ENCODE results near the gene DOCK2. TPM values are rescaled to one million over a fixed set of nuclear protein-coding genes. Genes with fewer than 3 reads are reported as not detected.
"Not testable (repeated sequence)": the region's sequence is repeated elsewhere in the genome, so short reads cannot be mapped to it uniquely, and the experiment has no call there.

Gene DOCK2
- total and polyA plus RNA-seq, 4 donors: 5.0 to 30.4 (median 7.4) TPM

GRCh38 chr5:169742771-169743296, 105.8 kb downstream of the DOCK2 start:
- no peaks in the 10 kb centered on the region for H3K36me3 ChIP-seq (ENCODE audit: control insufficient read depth, insufficient read depth, low read length)
- DNase-seq (ENCODE audit: low read depth in 4 of 6, low spot score in 6 of 6): peak in 2 of 6 donors; percentile 55 to 71
- H3K27ac ChIP-seq (ENCODE audit: low read depth, low read length): no peak overlapping the region
- H3K27me3 ChIP-seq (ENCODE audit: control insufficient read depth, insufficient read depth, low read length): no peaks in the 10 kb centered on the region
- 71% methylated on average over 7 of the region's 7 CpGs for WGBS (ENCODE audit: insufficient coverage)
- H3K9me3 ChIP-seq (ENCODE audit: control insufficient read depth, insufficient read depth, low read length): no peaks in the 10 kb centered on the region
- H3K4me3 ChIP-seq (ENCODE audit: low read depth, low read length): no peak overlapping the region
- peaks cover 3% of the 10 kb centered on the region for H3K4me1 ChIP-seq (ENCODE audit: control insufficient read depth, insufficient read depth, low read length)

GRCh38 chr5:169744336-169744735, 107.3 kb downstream of the DOCK2 start:
- WGBS (ENCODE audit: insufficient coverage): no CpG with 5 or more reads among the region's 1 CpG

GRCh38 chr5:169745441-169746146, 108.5 kb downstream of the DOCK2 start:
- Histone ChIP-seq H3K36me3 (ENCODE audit: control insufficient read depth, insufficient read depth, low read length) (no peaks in the 10 kb centered on the region), H3K9me3 (ENCODE audit: control insufficient read depth, insufficient read depth, low read length) (no peaks in the 10 kb centered on the region), H3K27ac (ENCODE audit: low read depth, low read length) (no peak overlapping the region), H3K4me3 (ENCODE audit: low read depth, low read length) (no peak overlapping the region), H3K27me3 (ENCODE audit: control insufficient read depth, insufficient read depth, low read length) (no peaks in the 10 kb centered on the region), H3K4me1 (ENCODE audit: control insufficient read depth, insufficient read depth, low read length) (peaks cover 3% of the 10 kb centered on the region)
- no peak for DNase-seq (ENCODE audit: low read depth in 4 of 6, low spot score in 6 of 6)
- 79% methylated on average over 4 of the region's 6 CpGs for WGBS (ENCODE audit: insufficient coverage)

More at GRCh38 chr5:169744336-169744735, 107.3 kb downstream of the DOCK2 start:
- Histone ChIP-seq H3K9me3 (ENCODE audit: control insufficient read depth, insufficient read depth, low read length) (no peaks in the 10 kb centered on the region), H3K27me3 (ENCODE audit: control insufficient read depth, insufficient read depth, low read length) (no peaks in the 10 kb centered on the region), H3K36me3 (ENCODE audit: control insufficient read depth, insufficient read depth, low read length) (no peaks in the 10 kb centered on the region), H3K4me1 (ENCODE audit: control insufficient read depth, insufficient read depth, low read length) (peaks cover 3% of the 10 kb centered on the region), H3K4me3 (ENCODE audit: low read depth, low read length) (no peak overlapping the region), H3K27ac (ENCODE audit: low read depth, low read length) (no peak overlapping the region)
- DNase-seq (ENCODE audit: low read depth in 4 of 6, low spot score in 6 of 6): no peak

- H3K9me3 ChIP-seq (ENCODE audit: control insufficient read depth, insufficient read depth, low read length): no peaks in the 10 kb centered on the region
- DNase-seq (ENCODE audit: low read depth in 4 of 6, low spot score in 6 of 6): no peak
- peaks cover 3% of the 10 kb centered on the region for H3K4me1 ChIP-seq (ENCODE audit: control insufficient read depth, insufficient read depth, low read length)
- no peaks in the 10 kb centered on the region for H3K27me3 ChIP-seq (ENCODE audit: control insufficient read depth, insufficient read depth, low read length)
- H3K27ac ChIP-seq (ENCODE audit: low read depth, low read length): no peak overlapping the region
- no peaks in the 10 kb centered on the region for H3K36me3 ChIP-seq (ENCODE audit: control insufficient read depth, insufficient read depth, low read length)
- no peak overlapping the region for H3K4me3 ChIP-seq (ENCODE audit: low read depth, low read length)
- 68% methylated on average over 5 of the region's 5 CpGs for WGBS (ENCODE audit: insufficient coverage)
Observed at GRCh38 chr5:169746147-169746694, 109.1 kb downstream of the DOCK2 start.

GRCh38 chr5:169748174-169748573, 111.1 kb downstream of the DOCK2 start:
- H3K27ac ChIP-seq (ENCODE audit: low read depth, low read length): no peak overlapping the region
- no peaks in the 10 kb centered on the region for H3K36me3 ChIP-seq (ENCODE audit: control insufficient read depth, insufficient read depth, low read length)
- H3K4me1 ChIP-seq (ENCODE audit: control insufficient read depth, insufficient read depth, low read length): no peaks in the 10 kb centered on the region
- no peak overlapping the region for H3K4me3 ChIP-seq (ENCODE audit: low read depth, low read length)
- no peaks in the 10 kb centered on the region for H3K27me3 ChIP-seq (ENCODE audit: control insufficient read depth, insufficient read depth, low read length)
- no peaks in the 10 kb centered on the region for H3K9me3 ChIP-seq (ENCODE audit: control insufficient read depth, insufficient read depth, low read length)
- 77% methylated on average over 1 of the region's 3 CpGs for WGBS (ENCODE audit: insufficient coverage)
- no peak for DNase-seq (ENCODE audit: low read depth in 4 of 6, low spot score in 6 of 6)

- no CpG with 5 or more reads among the region's 3 CpGs for WGBS (ENCODE audit: insufficient coverage)
Observed at GRCh38 chr5:169749295-169749694, 112.2 kb downstream of the DOCK2 start.

GRCh38 chr5:169751490-169751889, 114.4 kb downstream of the DOCK2 start:
- H3K36me3 ChIP-seq (ENCODE audit: control insufficient read depth, insufficient read depth, low read length): no peaks in the 10 kb centered on the region
- no peaks in the 10 kb centered on the region for H3K4me1 ChIP-seq (ENCODE audit: control insufficient read depth, insufficient read depth, low read length)
- no peak overlapping the region for H3K4me3 ChIP-seq (ENCODE audit: low read depth, low read length)
- 100% methylated on average over 1 of the region's 4 CpGs for WGBS (ENCODE audit: insufficient coverage)
- H3K9me3 ChIP-seq (ENCODE audit: control insufficient read depth, insufficient read depth, low read length): no peaks in the 10 kb centered on the region
- no peaks in the 10 kb centered on the region for H3K27me3 ChIP-seq (ENCODE audit: control insufficient read depth, insufficient read depth, low read length)
- no peak for DNase-seq (ENCODE audit: low read depth in 4 of 6, low spot score in 6 of 6)
- no peak overlapping the region for H3K27ac ChIP-seq (ENCODE audit: low read depth, low read length)

More at GRCh38 chr5:169749295-169749694, 112.2 kb downstream of the DOCK2 start:
- no peaks in the 10 kb centered on the region for H3K27me3 ChIP-seq (ENCODE audit: control insufficient read depth, insufficient read depth, low read length)
- no peaks in the 10 kb centered on the region for H3K36me3 ChIP-seq (ENCODE audit: control insufficient read depth, insufficient read depth, low read length)
- no peak overlapping the region for H3K27ac ChIP-seq (ENCODE audit: low read depth, low read length)
- DNase-seq (ENCODE audit: low read depth in 4 of 6, low spot score in 6 of 6): no peak
- no peak overlapping the region for H3K4me3 ChIP-seq (ENCODE audit: low read depth, low read length)
- H3K4me1 ChIP-seq (ENCODE audit: control insufficient read depth, insufficient read depth, low read length): no peaks in the 10 kb centered on the region
- no peaks in the 10 kb centered on the region for H3K9me3 ChIP-seq (ENCODE audit: control insufficient read depth, insufficient read depth, low read length)

- 100% methylated on average over 5 of the region's 10 CpGs for WGBS (ENCODE audit: insufficient coverage)
Observed at GRCh38 chr5:169752566-169752965, 115.5 kb downstream of the DOCK2 start.

GRCh38 chr5:169753795-169754194, 116.7 kb downstream of the DOCK2 start:
- Histone ChIP-seq H3K4me1 (ENCODE audit: control insufficient read depth, insufficient read depth, low read length) (no peaks in the 10 kb centered on the region), H3K9me3 (ENCODE audit: control insufficient read depth, insufficient read depth, low read length) (no peaks in the 10 kb centered on the region), H3K36me3 (ENCODE audit: control insufficient read depth, insufficient read depth, low read length) (no peaks in the 10 kb centered on the region), H3K4me3 (ENCODE audit: low read depth, low read length) (no peak overlapping the region), H3K27me3 (ENCODE audit: control insufficient read depth, insufficient read depth, low read length) (no peaks in the 10 kb centered on the region), H3K27ac (ENCODE audit: low read depth, low read length) (no peak overlapping the region)
- DNase-seq (ENCODE audit: low read depth in 4 of 6, low spot score in 6 of 6): no peak
- WGBS (ENCODE audit: insufficient coverage): no CpG with 5 or more reads among the region's 2 CpGs

More at GRCh38 chr5:169752566-169752965, 115.5 kb downstream of the DOCK2 start:
- H3K4me3 ChIP-seq (ENCODE audit: low read depth, low read length); H3K27ac ChIP-seq (ENCODE audit: low read depth, low read length); H3K9me3 ChIP-seq (ENCODE audit: control insufficient read depth, insufficient read depth, low read length); H3K4me1 ChIP-seq (ENCODE audit: control insufficient read depth, insufficient read depth, low read length); H3K36me3 ChIP-seq (ENCODE audit: control insufficient read depth, insufficient read depth, low read length); H3K27me3 ChIP-seq (ENCODE audit: control insufficient read depth, insufficient read depth, low read length); DNase-seq (ENCODE audit: low read depth in 4 of 6, low spot score in 6 of 6): not testable (repeated sequence)

GRCh38 chr5:169754737-169755136, 117.7 kb downstream of the DOCK2 start:
- Histone ChIP-seq H3K27ac (ENCODE audit: low read depth, low read length) (no peak overlapping the region), H3K36me3 (ENCODE audit: control insufficient read depth, insufficient read depth, low read length) (no peaks in the 10 kb centered on the region), H3K27me3 (ENCODE audit: control insufficient read depth, insufficient read depth, low read length) (no peaks in the 10 kb centered on the region), H3K9me3 (ENCODE audit: control insufficient read depth, insufficient read depth, low read length) (no peaks in the 10 kb centered on the region), H3K4me3 (ENCODE audit: low read depth, low read length) (no peak overlapping the region), H3K4me1 (ENCODE audit: control insufficient read depth, insufficient read depth, low read length) (no peaks in the 10 kb centered on the region)
- DNase-seq (ENCODE audit: low read depth in 4 of 6, low spot score in 6 of 6): no peak
